ENCODE data around the gene FBXO22. TPM values are rescaled to one million over a fixed set of nuclear protein-coding genes. Genes with fewer than 3 reads are reported as not detected.

FBXO22 gene
- total RNA-seq, 6 donors from 2014 or later: 10.3 to 31.1 (median 21.1) TPM

GRCh38 chr15:75945953-75946352, 42.3 kb downstream of the FBXO22 start:
- H3K4me1 ChIP-seq: no peaks in the 10 kb centered on the region
- no peak overlapping the region for H3K27ac ChIP-seq
- H3K36me3 ChIP-seq: no peaks in the 10 kb centered on the region
- no peak for ATAC-seq (ENCODE audit: low FRiP score in 2 of 2)
- no peak for DNase-seq
- no peak overlapping the region for H3K4me3 ChIP-seq
- WGBS, 2 donors: 59 to 62% methylated on average over 4 of the region's 4 CpGs
- no peaks in the 10 kb centered on the region for H3K27me3 ChIP-seq
- TF ChIP-seq CTCF (IDR thresholded peaks at IDR 0.05) (no peak), EP300 (IDR thresholded peaks at IDR 0.05) (no peak), POLR2A (IDR thresholded peaks at IDR 0.05) (no peak), POLR2AphosphoS5 (IDR thresholded peaks at IDR 0.05) (no peak)
- no peaks in the 10 kb centered on the region for H3K9me3 ChIP-seq

GRCh38 chr15:75947092-75947491, 43.4 kb downstream of the FBXO22 start:
- no peak overlapping the region for H3K4me3 ChIP-seq
- DNase-seq: no peak
- H3K9me3 ChIP-seq: no peaks in the 10 kb centered on the region
- ATAC-seq (ENCODE audit: low FRiP score in 2 of 2): no peak
- no peaks in the 10 kb centered on the region for H3K27me3 ChIP-seq
- H3K36me3 ChIP-seq: no peaks in the 10 kb centered on the region
- no peak for TF ChIP-seq EP300 (IDR thresholded peaks at IDR 0.05)
- TF ChIP-seq CTCF (IDR thresholded peaks at IDR 0.05): no peak
- TF ChIP-seq POLR2AphosphoS5 (IDR thresholded peaks at IDR 0.05): no peak
- no peak for TF ChIP-seq POLR2A (IDR thresholded peaks at IDR 0.05)
- H3K27ac ChIP-seq: no peak overlapping the region
- 64 to 79% methylated on average over 1 of the region's 1 CpG for WGBS, 2 donors
- no peaks in the 10 kb centered on the region for H3K4me1 ChIP-seq

GRCh38 chr15:75948761-75949296, 45.2 kb downstream of the FBXO22 start:
- Histone ChIP-seq H3K36me3 (no peaks in the 10 kb centered on the region), H3K27ac (no peak overlapping the region), H3K9me3 (no peaks in the 10 kb centered on the region), H3K4me3 (no peak overlapping the region), H3K4me1 (no peaks in the 10 kb centered on the region), H3K27me3 (no peaks in the 10 kb centered on the region)
- 83 to 84% methylated on average over 8 of the region's 8 CpGs for WGBS, 2 donors
- DNase-seq (no peak), ATAC-seq (ENCODE audit: low FRiP score in 2 of 2) (no peak)
- TF ChIP-seq EP300 (IDR thresholded peaks at IDR 0.05) (no peak), POLR2AphosphoS5 (IDR thresholded peaks at IDR 0.05) (no peak), CTCF (IDR thresholded peaks at IDR 0.05) (no peak), POLR2A (IDR thresholded peaks at IDR 0.05) (no peak)

DNA sequence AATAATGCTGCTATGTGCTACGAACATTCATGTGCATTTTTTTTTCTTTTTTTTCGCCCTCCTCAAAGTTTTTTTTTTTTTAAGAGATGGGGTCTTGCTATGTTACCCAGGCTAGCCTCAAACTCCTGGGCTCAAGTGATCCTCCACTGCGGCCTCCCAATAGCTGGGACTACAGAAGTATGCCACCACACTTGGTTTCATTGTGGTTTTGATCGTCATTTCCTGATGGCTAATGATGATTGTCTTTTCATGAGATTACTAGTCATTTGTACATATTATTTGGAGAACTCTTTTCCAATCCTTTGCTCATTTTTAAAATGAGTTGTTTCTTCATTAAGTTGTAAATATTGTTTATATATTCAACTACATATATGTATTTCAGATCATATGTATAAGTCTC, 48.8 kb downstream of the FBXO22 start:
- Histone ChIP-seq H3K4me3 (no peak overlapping the region), H3K9me3 (no peaks in the 10 kb centered on the region), H3K36me3 (no peaks in the 10 kb centered on the region), H3K27me3 (no peaks in the 10 kb centered on the region), H3K27ac (no peak overlapping the region), H3K4me1 (no peaks in the 10 kb centered on the region)
- WGBS, 2 donors: 74 to 82% methylated on average over 4 of the region's 4 CpGs
- no peak for DNase-seq
- no peak for TF ChIP-seq POLR2A (IDR thresholded peaks at IDR 0.05)
- no peak for TF ChIP-seq CTCF (IDR thresholded peaks at IDR 0.05)
- TF ChIP-seq POLR2AphosphoS5 (IDR thresholded peaks at IDR 0.05): no peak
- no peak for TF ChIP-seq EP300 (IDR thresholded peaks at IDR 0.05)
- ATAC-seq (ENCODE audit: low FRiP score in 2 of 2): no peak

DNA sequence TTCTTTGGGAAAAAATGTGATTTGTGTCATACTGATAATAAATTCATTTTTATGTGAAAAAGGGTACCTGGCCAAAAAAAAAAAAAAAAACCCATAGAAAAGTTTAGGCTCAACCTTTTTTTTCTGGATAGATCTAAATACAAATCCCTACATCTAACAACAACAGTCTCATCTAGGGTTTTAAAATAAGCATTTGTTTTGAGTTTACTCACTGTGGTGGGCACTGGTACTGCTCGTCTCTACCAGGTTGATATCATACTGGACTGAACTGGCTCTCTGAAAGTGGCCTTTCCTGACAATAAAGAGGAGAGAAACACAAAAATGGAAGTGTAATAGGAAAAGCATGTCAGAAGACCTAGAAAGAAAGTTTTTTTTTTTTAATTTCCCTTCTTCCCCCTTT, 52.0 kb downstream of the FBXO22 start:
- DNase-seq (no peak), ATAC-seq (ENCODE audit: low FRiP score in 2 of 2) (no peak)
- Histone ChIP-seq H3K36me3 (no peaks in the 10 kb centered on the region), H3K4me1 (no peaks in the 10 kb centered on the region), H3K4me3 (no peak overlapping the region), H3K27me3 (no peaks in the 10 kb centered on the region), H3K27ac (no peak overlapping the region), H3K9me3 (no peaks in the 10 kb centered on the region)
- 83 to 84% methylated on average over 1 of the region's 1 CpG for WGBS, 2 donors
- TF ChIP-seq POLR2A (IDR thresholded peaks at IDR 0.05) (no peak), EP300 (IDR thresholded peaks at IDR 0.05) (no peak), CTCF (IDR thresholded peaks at IDR 0.05) (no peak), POLR2AphosphoS5 (IDR thresholded peaks at IDR 0.05) (no peak)

Measured in upper lobe of left lung (tissue), 6 donors.